Measurements from ENCODE around the gene ADRA2C.

The ADRA2C gene

DNA sequence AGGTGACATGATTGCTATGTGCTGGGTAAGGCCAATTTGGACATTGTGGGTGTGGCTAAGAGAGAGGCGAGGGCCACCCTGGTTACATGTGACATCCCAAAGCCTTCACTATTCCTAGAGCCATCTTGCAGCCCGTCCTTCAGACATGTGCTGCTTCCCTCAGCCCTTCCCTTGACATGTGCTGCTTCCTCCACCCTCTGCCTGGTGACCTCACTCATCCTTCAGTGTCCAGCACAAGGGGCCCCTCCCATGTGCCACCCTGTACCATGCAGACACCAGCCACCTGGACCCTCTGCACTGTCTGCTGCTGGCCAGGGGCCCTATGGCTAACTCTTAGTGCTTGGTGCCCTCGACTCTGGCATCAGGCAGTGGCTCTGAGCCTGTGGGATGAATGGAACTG is 27.4 kb downstream of the ADRA2C start:
- TF ChIP-seq, protein P1, sequence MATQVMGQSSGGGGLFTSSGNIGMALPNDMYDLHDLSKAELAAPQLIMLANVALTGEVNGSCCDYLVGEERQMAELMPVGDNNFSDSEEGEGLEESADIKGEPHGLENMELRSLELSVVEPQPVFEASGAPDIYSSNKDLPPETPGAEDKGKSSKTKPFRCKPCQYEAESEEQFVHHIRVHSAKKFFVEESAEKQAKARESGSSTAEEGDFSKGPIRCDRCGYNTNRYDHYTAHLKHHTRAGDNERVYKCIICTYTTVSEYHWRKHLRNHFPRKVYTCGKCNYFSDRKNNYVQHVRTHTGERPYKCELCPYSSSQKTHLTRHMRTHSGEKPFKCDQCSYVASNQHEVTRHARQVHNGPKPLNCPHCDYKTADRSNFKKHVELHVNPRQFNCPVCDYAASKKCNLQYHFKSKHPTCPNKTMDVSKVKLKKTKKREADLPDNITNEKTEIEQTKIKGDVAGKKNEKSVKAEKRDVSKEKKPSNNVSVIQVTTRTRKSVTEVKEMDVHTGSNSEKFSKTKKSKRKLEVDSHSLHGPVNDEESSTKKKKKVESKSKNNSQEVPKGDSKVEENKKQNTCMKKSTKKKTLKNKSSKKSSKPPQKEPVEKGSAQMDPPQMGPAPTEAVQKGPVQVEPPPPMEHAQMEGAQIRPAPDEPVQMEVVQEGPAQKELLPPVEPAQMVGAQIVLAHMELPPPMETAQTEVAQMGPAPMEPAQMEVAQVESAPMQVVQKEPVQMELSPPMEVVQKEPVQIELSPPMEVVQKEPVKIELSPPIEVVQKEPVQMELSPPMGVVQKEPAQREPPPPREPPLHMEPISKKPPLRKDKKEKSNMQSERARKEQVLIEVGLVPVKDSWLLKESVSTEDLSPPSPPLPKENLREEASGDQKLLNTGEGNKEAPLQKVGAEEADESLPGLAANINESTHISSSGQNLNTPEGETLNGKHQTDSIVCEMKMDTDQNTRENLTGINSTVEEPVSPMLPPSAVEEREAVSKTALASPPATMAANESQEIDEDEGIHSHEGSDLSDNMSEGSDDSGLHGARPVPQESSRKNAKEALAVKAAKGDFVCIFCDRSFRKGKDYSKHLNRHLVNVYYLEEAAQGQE (IDR thresholded peaks at IDR 0.05; ENCODE audit: insufficient read depth in 1 of 2, low read depth in 2 of 2, low read length in 2 of 2): no peak
- TF ChIP-seq TAF1 (IDR thresholded peaks at IDR 0.05; ENCODE audit: borderline replicate concordance, insufficient read depth, low read length) (no peak), POLR2AphosphoS5 (IDR thresholded peaks at IDR 0.05; ENCODE audit: low read depth, low read length) (no peak), FOXP2 (optimal IDR thresholded peaks at IDR 0.05; ENCODE audit: borderline replicate concordance, extremely low read depth, extremely low read length, insufficient read depth) (no peak), SIN3A (IDR thresholded peaks at IDR 0.05; ENCODE audit: borderline replicate concordance, insufficient read depth, low read length) (no peak)

DNA sequence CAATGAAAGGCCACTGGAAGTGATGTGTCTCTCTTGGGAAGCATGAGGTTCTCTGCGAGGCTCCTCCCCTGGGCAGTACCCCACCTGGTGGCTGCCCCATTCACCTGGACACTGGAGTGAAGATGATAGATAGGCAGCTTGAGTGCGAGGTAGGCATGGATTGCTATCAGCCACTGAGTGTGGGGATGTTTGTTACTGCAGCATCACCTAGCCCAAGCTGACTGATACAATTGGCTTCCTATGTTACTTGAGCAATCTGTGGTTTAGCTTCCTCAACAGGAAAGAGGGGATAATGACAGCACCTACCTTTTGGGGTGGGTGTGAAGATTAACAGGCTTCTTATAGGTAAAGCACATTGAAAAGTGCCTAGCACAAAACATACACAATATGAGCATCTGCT is 30.8 kb downstream of the ADRA2C start:
- TF ChIP-seq FOXP2 (optimal IDR thresholded peaks at IDR 0.05; ENCODE audit: borderline replicate concordance, extremely low read depth, extremely low read length, insufficient read depth) (no peak), TAF1 (IDR thresholded peaks at IDR 0.05; ENCODE audit: borderline replicate concordance, insufficient read depth, low read length) (no peak), SIN3A (IDR thresholded peaks at IDR 0.05; ENCODE audit: borderline replicate concordance, insufficient read depth, low read length) (no peak), POLR2AphosphoS5 (IDR thresholded peaks at IDR 0.05; ENCODE audit: low read depth, low read length) (no peak)
- TF ChIP-seq, protein P1 (IDR thresholded peaks at IDR 0.05; ENCODE audit: insufficient read depth in 1 of 2, low read depth in 2 of 2, low read length in 2 of 2): no peak

DNA sequence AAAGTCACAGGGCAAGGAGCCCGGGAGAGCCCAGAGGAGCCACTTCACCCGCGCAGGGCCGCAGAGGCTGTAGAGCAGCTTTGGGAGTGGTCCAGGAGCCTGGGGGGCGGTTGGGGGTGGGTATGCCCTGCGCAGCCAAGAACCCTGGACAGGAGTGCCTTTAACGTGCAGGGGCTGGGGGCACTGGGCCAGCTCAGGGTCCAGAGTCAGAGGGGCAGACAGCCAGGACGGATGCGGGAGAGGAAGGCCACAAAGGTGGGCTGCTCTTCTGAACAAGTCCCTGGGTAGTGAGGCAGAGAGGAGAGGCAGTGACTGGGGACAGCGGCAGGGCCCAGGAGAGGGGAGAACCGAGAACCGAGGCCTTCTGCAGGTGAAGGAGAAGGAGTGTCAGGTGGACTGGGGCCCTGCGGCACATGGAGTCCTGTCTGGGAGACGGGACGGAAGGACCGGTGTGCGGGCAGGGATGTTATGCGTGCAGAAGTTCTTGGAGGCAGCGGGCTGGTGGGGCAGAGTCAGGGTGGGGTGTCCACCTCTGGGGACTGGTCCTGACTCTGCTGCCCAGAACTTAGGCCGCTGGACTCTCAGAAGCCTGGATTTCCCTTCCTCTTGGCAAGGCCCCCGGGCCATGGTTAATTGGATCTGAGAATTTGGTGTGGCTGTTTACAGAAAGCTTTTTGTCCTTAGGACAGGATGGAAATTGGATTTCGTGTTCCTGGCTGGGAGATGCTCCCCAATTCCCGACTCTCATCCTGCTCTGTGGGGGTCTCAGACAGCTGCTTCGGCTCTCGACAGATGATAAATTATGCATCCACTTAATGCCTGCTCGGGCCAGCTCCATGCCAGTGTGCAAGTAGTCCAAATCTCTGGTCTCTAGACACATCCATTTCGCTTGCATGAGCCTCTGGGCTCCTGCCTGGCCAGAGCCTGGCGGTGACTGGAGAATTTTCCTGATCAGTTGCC is 31.9 kb downstream of the ADRA2C start:
- no peak for TF ChIP-seq FOXP2 (optimal IDR thresholded peaks at IDR 0.05; ENCODE audit: borderline replicate concordance, extremely low read depth, extremely low read length, insufficient read depth)
- TF ChIP-seq POLR2AphosphoS5 (IDR thresholded peaks at IDR 0.05; ENCODE audit: low read depth, low read length): no peak
- no peak for TF ChIP-seq SIN3A (IDR thresholded peaks at IDR 0.05; ENCODE audit: borderline replicate concordance, insufficient read depth, low read length)
- TF ChIP-seq, protein P1 (IDR thresholded peaks at IDR 0.05; ENCODE audit: insufficient read depth in 1 of 2, low read depth in 2 of 2, low read length in 2 of 2): no peak
- TF ChIP-seq TAF1 (IDR thresholded peaks at IDR 0.05; ENCODE audit: borderline replicate concordance, insufficient read depth, low read length): no peak

DNA sequence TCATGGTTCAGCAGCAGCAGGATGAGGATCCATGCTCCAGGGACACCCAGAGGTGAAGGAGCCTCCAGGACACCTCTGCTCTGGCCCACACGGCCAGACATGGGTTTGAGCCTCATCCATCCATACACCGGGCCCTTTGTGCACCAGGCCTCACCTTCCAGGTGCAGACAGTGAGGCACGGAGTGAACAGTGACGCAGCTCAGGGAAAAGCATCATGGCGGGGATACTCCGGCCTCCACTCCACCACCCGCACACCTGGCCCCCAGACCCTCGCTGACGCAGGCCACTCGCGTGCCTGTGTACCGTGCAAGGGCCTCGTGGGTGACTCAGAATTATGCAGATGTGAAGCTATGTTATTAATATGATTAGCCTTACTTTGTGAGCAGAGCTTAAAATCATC is 33.3 kb downstream of the ADRA2C start:
- TF ChIP-seq SIN3A (IDR thresholded peaks at IDR 0.05; ENCODE audit: borderline replicate concordance, insufficient read depth, low read length) (no peak), POLR2AphosphoS5 (IDR thresholded peaks at IDR 0.05; ENCODE audit: low read depth, low read length) (no peak), TAF1 (IDR thresholded peaks at IDR 0.05; ENCODE audit: borderline replicate concordance, insufficient read depth, low read length) (no peak), FOXP2 (optimal IDR thresholded peaks at IDR 0.05; ENCODE audit: borderline replicate concordance, extremely low read depth, extremely low read length, insufficient read depth) (no peak)
- TF ChIP-seq, protein P1 (IDR thresholded peaks at IDR 0.05; ENCODE audit: insufficient read depth in 1 of 2, low read depth in 2 of 2, low read length in 2 of 2): no peak
